CD8-positive, alpha-beta memory T cell (primary cell): ENCODE data around the gene CARTPT. TPM values are rescaled to one million over a fixed set of nuclear protein-coding genes. Genes with fewer than 3 reads are reported as not detected.
A peak's percentile ranks its signal among the peaks of the same experiment; 100 is the strongest.

ENCODE experiments used
- CTCF ChIA-PET: fragments of 350-600 bp; sonication (Branson Sonifier 250); formaldehyde crosslinking; loops from one replicate; lab custom pipeline; 2021; ENCODE audit warnings: antibody characterized with exemption; lab: Charles Lee
- POLR2A ChIA-PET: fragments of 350-600 bp; sonication (Branson Sonifier 250); formaldehyde crosslinking; loops from one replicate; lab custom pipeline; 2021; ENCODE audit warnings: antibody characterized with exemption; lab: Charles Lee
- DNase-seq, 5 donors: peaks; one replicate each; pipeline versions ENCODE4 v3.0.0 to v3.0.0-alpha.2; 2020 to 2022; ENCODE audit warnings: mixed read lengths in 1 of 5
- H3K27ac ChIP-seq: one replicate; pipeline ENCODE4 v1.7.0; 2013; ENCODE audit warnings: low read depth, mild to moderate bottlenecking, low read length, moderate library complexity
- H3K27me3 ChIP-seq: 2 replicates; pipeline ENCODE4 v1.7.0; 2013; ENCODE audit warnings: low read length, mild to moderate bottlenecking; ENCODE audit not compliant: insufficient read depth, poor library complexity, severe bottlenecking
- H3K36me3 ChIP-seq: 2 replicates; pipeline ENCODE4 v1.7.0; 2013; ENCODE audit warnings: mild to moderate bottlenecking, low read length, moderate library complexity; ENCODE audit not compliant: insufficient read depth
- H3K4me1 ChIP-seq: 2 replicates; pipeline ENCODE4 v1.7.0; 2013; ENCODE audit warnings: mild to moderate bottlenecking, low read length, moderate library complexity; ENCODE audit not compliant: insufficient read depth
- H3K4me3 ChIP-seq: 2 replicates; pipeline ENCODE4 v1.7.0; 2013; ENCODE audit warnings: mild to moderate bottlenecking, low read length
- H3K9me3 ChIP-seq: 2 replicates; pipeline ENCODE4 v1.7.0; 2013; ENCODE audit warnings: mild to moderate bottlenecking, low read length
- H3K27ac Mint-ChIP-seq, 8 donors: one replicate each; pipeline ENCODE4 v1.8.0; 2020 to 2021; ENCODE audit warnings: mixed read lengths in 8 of 8, mild to moderate bottlenecking in 6 of 8, inconsistent platforms in 3 of 8, moderate library complexity in 3 of 8
- H3K27me3 Mint-ChIP-seq, 2 donors: one replicate each; pipeline ENCODE4 v1.8.0; 2020 to 2021; ENCODE audit warnings: mixed read lengths in 2 of 2, mild to moderate bottlenecking in 1 of 2, moderate library complexity in 1 of 2
- H3K36me3 Mint-ChIP-seq, 3 donors: one replicate each; pipeline ENCODE4 v1.8.0; 2020 to 2021; ENCODE audit warnings: mixed read lengths in 3 of 3, inconsistent platforms in 1 of 3, mild to moderate bottlenecking in 1 of 3
- H3K4me1 Mint-ChIP-seq, 3 donors: one replicate each; pipeline ENCODE4 v1.8.0; 2020 to 2021; ENCODE audit warnings: mixed read lengths in 3 of 3, inconsistent platforms in 1 of 3, mild to moderate bottlenecking in 1 of 3
- H3K4me3 Mint-ChIP-seq, 7 donors: one replicate each; pipeline ENCODE4 v1.8.0; 2020 to 2021; ENCODE audit warnings: mixed read lengths in 7 of 7, mild to moderate bottlenecking in 6 of 7, moderate library complexity in 4 of 7, inconsistent platforms in 2 of 7
- H3K9me3 Mint-ChIP-seq, 5 donors: one replicate each; pipeline ENCODE4 v1.8.0; 2020 to 2022; ENCODE audit warnings: mixed read lengths in 5 of 5, mild to moderate bottlenecking in 3 of 5, moderate library complexity in 2 of 5, inconsistent platforms in 1 of 5
- polyA plus RNA-seq: library from polyadenylated mRNA; unstranded; fragments of 300-500 nt; fragmentation: Illumina TruSeq; gene quantifications from one replicate; pipeline ENCODE4 v1.2.3, GENCODE V29; 2021
- total RNA-seq, 2 experiments: library from RNA; stranded (reverse); gene quantifications; one replicate each; pipeline ENCODE4 v1.2.3, GENCODE V29; 2021

CARTPT gene
- total and polyA plus RNA-seq, 3 experiments from 2014 or later = not detected

DNA sequence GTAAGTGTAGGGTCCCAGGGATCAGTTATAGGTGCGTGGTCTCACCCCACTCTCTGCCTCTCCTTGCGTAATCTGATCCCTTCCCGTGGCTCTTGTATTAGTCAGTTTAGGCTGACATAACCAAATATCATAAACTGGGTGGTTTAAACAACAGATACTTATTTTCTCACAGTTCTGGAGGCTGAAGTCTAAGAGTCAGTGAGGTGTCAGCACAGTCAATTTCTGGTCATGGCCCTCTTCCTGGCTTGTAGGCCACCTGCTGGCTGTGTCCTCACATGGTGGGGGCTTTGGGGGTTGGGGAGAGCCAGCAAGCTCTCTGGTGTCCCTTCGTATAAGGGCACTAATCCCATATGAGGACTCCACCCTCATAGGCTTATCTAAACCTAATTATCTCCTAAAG, 32.3 kb downstream of the CARTPT start:
- H3K36me3 Mint-ChIP-seq = no peaks in the 10 kb centered on the region
- no peaks in the 10 kb centered on the region for H3K9me3 ChIP-seq
- H3K36me3 ChIP-seq = no peaks in the 10 kb centered on the region
- no peaks in the 10 kb centered on the region for H3K4me1 ChIP-seq
- ChIA-PET CTCF (no interaction called here), POLR2A (no interaction called here)
- H3K27me3 ChIP-seq = no peaks in the 10 kb centered on the region
- H3K4me3 ChIP-seq = no peak overlapping the region
- peaks cover 0 to 2% of the 10 kb centered on the region in 2 donors for H3K27me3 Mint-ChIP-seq
- no peaks in the 10 kb centered on the region for H3K4me1 Mint-ChIP-seq
- H3K27ac Mint-ChIP-seq = no peak overlapping the region
- no peak overlapping the region for H3K27ac ChIP-seq
- no peak overlapping the region for H3K4me3 Mint-ChIP-seq
- DNase-seq = no peak
- no peaks in the 10 kb centered on the region for H3K9me3 Mint-ChIP-seq

- Histone ChIP-seq H3K27me3 (no peaks in the 10 kb centered on the region), H3K4me3 (no peak overlapping the region), H3K4me1 (no peaks in the 10 kb centered on the region), H3K9me3 (no peaks in the 10 kb centered on the region), H3K36me3 (no peaks in the 10 kb centered on the region), H3K27ac (no peak overlapping the region)
- H3K36me3 Mint-ChIP-seq = no peaks in the 10 kb centered on the region
- peaks cover 3 to 4% (median 4%) of the 10 kb centered on the region in 3 donors for H3K4me1 Mint-ChIP-seq
- H3K27ac Mint-ChIP-seq = no peak overlapping the region
- peaks cover 0 to 2% of the 10 kb centered on the region in 2 donors for H3K27me3 Mint-ChIP-seq
- DNase-seq = no peak
- ChIA-PET CTCF (no interaction called here), POLR2A (no interaction called here)
- no peaks in the 10 kb centered on the region for H3K9me3 Mint-ChIP-seq
- H3K4me3 Mint-ChIP-seq = no peak overlapping the region
Measured at GRCh38 chr5:71752441-71753190, 33.5 kb downstream of the CARTPT start.

GRCh38 chr5:71757590-71758543, 38.8 kb downstream of the CARTPT start:
- Mint-ChIP-seq H3K9me3 (no peaks in the 10 kb centered on the region), H3K27ac (peak overlapping the region in 6 of 8 donors; percentile 2 to 48 (median 11)), H3K36me3 (no peaks in the 10 kb centered on the region), H3K4me3 (peak overlapping the region in 6 of 7 donors; percentile 30 to 85 (median 56)), H3K27me3 (peaks cover 5 to 9% of the 10 kb centered on the region in 2 donors), H3K4me1 (peaks cover 6 to 8% (median 7%) of the 10 kb centered on the region in 3 donors)
- no peak overlapping the region for H3K4me3 ChIP-seq
- ChIA-PET CTCF (interaction anchor here (0.6 to 2.3 kb wide), 3 partner anchors 12 to 284 kb away, joined by 3 to 8 read pairs (median 8); no protein-coding TSS in a partner anchor), POLR2A (no interaction called here)
- H3K27me3 ChIP-seq = no peaks in the 10 kb centered on the region
- H3K36me3 ChIP-seq = no peaks in the 10 kb centered on the region
- no peaks in the 10 kb centered on the region for H3K4me1 ChIP-seq
- no peak overlapping the region for H3K27ac ChIP-seq
- no peaks in the 10 kb centered on the region for H3K9me3 ChIP-seq
- peak in 4 of 5 donors; percentile 5 to 69 (median 38) for DNase-seq

- H3K4me1 ChIP-seq = no peaks in the 10 kb centered on the region
- no peaks in the 10 kb centered on the region for H3K36me3 ChIP-seq
- Mint-ChIP-seq H3K27ac (no peak overlapping the region), H3K4me3 (no peak overlapping the region), H3K36me3 (no peaks in the 10 kb centered on the region), H3K27me3 (peaks cover 5 to 19% of the 10 kb centered on the region in 2 donors), H3K9me3 (no peaks in the 10 kb centered on the region), H3K4me1 (peaks cover under 1 to 1% (median 1%) of the 10 kb centered on the region in 3 donors)
- H3K27ac ChIP-seq = no peak overlapping the region
- ChIA-PET CTCF (no interaction called here), POLR2A (no interaction called here)
- H3K27me3 ChIP-seq = no peaks in the 10 kb centered on the region
- H3K4me3 ChIP-seq = no peak overlapping the region
- DNase-seq = no peak
- no peaks in the 10 kb centered on the region for H3K9me3 ChIP-seq
Measured at GRCh38 chr5:71762826-71763225, 43.8 kb downstream of the CARTPT start.

GRCh38 chr5:71767661-71768060, 48.6 kb downstream of the CARTPT start:
- H3K27me3 ChIP-seq = no peaks in the 10 kb centered on the region
- CTCF ChIA-PET = no interaction called here
- H3K9me3 ChIP-seq = no peaks in the 10 kb centered on the region
- POLR2A ChIA-PET = no interaction called here
- H3K36me3 ChIP-seq = no peaks in the 10 kb centered on the region
- H3K4me3 ChIP-seq = no peak overlapping the region
- no peaks in the 10 kb centered on the region for H3K9me3 Mint-ChIP-seq
- H3K4me1 Mint-ChIP-seq = peaks cover 0 to 4% (median 1%) of the 10 kb centered on the region in 3 donors
- no peaks in the 10 kb centered on the region for H3K36me3 Mint-ChIP-seq
- no peak overlapping the region for H3K27ac ChIP-seq
- H3K4me1 ChIP-seq = no peaks in the 10 kb centered on the region
- no peak overlapping the region for H3K27ac Mint-ChIP-seq
- no peak for DNase-seq
- peaks cover 3 to 12% of the 10 kb centered on the region in 2 donors for H3K27me3 Mint-ChIP-seq
- no peak overlapping the region for H3K4me3 Mint-ChIP-seq

DNA sequence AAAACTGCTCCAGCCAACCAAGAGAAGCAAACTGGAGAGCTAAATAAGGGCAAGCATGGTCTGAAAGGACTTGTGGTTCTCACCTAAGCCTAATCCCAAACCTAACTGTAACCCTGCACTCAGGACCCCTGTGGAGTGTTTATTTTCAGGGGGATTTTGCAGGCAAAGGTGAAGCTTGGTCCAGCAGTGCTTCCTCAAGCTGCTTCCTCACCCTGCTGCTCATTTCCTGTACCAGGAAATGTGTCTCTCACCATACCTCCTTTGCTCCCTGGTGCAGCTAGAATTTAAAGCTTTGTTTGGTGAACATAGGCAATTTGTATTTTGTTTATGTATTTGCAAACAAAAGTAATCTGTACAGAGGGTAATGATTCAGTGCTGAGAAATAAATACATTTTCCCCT, 50.2 kb downstream of the CARTPT start:
- H3K27me3 Mint-ChIP-seq = peaks cover 7 to 21% of the 10 kb centered on the region in 2 donors
- H3K27me3 ChIP-seq = no peaks in the 10 kb centered on the region
- H3K4me1 ChIP-seq = no peaks in the 10 kb centered on the region
- H3K9me3 Mint-ChIP-seq = no peaks in the 10 kb centered on the region
- no peaks in the 10 kb centered on the region for H3K36me3 ChIP-seq
- H3K9me3 ChIP-seq = no peaks in the 10 kb centered on the region
- H3K4me3 Mint-ChIP-seq = no peak overlapping the region
- ChIA-PET POLR2A (no interaction called here), CTCF (interaction anchor here (1.2 kb wide), 1 partner anchor 11 kb away, joined by 3 read pairs; no protein-coding TSS in a partner anchor)
- H3K36me3 Mint-ChIP-seq = no peaks in the 10 kb centered on the region
- DNase-seq = no peak
- H3K27ac ChIP-seq = no peak overlapping the region
- H3K27ac Mint-ChIP-seq = no peak overlapping the region
- no peak overlapping the region for H3K4me3 ChIP-seq
- peaks cover 0 to 4% (median 1%) of the 10 kb centered on the region in 3 donors for H3K4me1 Mint-ChIP-seq

DNA sequence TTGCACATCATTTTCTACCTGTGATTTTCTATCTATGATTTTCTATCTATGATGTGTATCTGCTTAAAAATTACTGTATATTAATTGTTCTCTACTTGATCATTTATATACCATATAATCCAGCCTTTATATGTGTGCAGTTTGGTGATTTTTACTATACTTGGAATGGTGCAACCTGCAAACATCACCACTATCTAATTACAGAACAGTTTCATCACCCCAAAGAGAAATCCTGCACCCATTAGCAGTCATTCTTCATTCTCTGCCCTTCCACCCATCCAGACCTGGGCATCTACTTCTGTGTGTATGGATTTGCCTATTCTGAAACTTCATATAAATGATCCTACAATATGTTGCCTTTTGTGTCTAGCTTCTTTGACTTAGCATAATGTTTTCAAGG, 51.3 kb downstream of the CARTPT start:
- no peak for DNase-seq
- Mint-ChIP-seq H3K4me1 (peaks cover 0 to 4% (median 1%) of the 10 kb centered on the region in 3 donors), H3K27me3 (peaks cover 9 to 21% of the 10 kb centered on the region in 2 donors), H3K4me3 (no peak overlapping the region), H3K36me3 (no peaks in the 10 kb centered on the region), H3K9me3 (no peaks in the 10 kb centered on the region), H3K27ac (no peak overlapping the region)
- Histone ChIP-seq H3K9me3 (no peaks in the 10 kb centered on the region), H3K4me1 (no peaks in the 10 kb centered on the region), H3K4me3 (no peak overlapping the region), H3K27me3 (no peaks in the 10 kb centered on the region), H3K27ac (no peak overlapping the region), H3K36me3 (no peaks in the 10 kb centered on the region)
- CTCF ChIA-PET = no interaction called here
- POLR2A ChIA-PET = no interaction called here
